Natural killer cell (primary cell): ENCODE measurements around the gene PDE2A. TPM values are rescaled to one million over a fixed set of nuclear protein-coding genes. Genes with fewer than 3 reads are reported as not detected.

ENCODE experiments used
- ATAC-seq, 3 donors: fragments of 150-1000 bp in 2 of 3; fragments of 200-7000 bp in 1 of 3; cut with Tn5 transposase; 1 replicate in 1 of 3; 2 replicates in 2 of 3; pipeline ENCODE4 v1.10.0; 2021; ENCODE audit warnings: mild to moderate bottlenecking in 2 of 3, moderate library complexity in 2 of 3
- DNase-seq, 2 donors: peaks; one replicate each; pipeline versions ENCODE4 v3.0.0 to v3.0.0-alpha.2; 2013 to 2021; ENCODE audit warnings: mixed read lengths in 1 of 2
- H3K27ac ChIP-seq: one replicate; pipeline ENCODE4 v1.5.1; 2013; ENCODE audit warnings: mild to moderate bottlenecking, low read length
- H3K27me3 ChIP-seq: one replicate; pipeline ENCODE4 v1.6.1; 2013; ENCODE audit warnings: low read length; ENCODE audit not compliant: control insufficient read depth, insufficient read depth
- H3K36me3 ChIP-seq: one replicate; pipeline ENCODE4 v1.6.1; 2013; ENCODE audit warnings: low read length; ENCODE audit not compliant: control insufficient read depth, insufficient read depth
- H3K4me1 ChIP-seq: one replicate; pipeline ENCODE4 v1.6.1; 2013; ENCODE audit warnings: low read length; ENCODE audit not compliant: control insufficient read depth, insufficient read depth
- H3K4me3 ChIP-seq: one replicate; pipeline ENCODE4 v1.5.1; 2013; ENCODE audit warnings: low read length
- H3K9me3 ChIP-seq: one replicate; pipeline ENCODE4 v1.6.1; 2013; ENCODE audit warnings: low read length; ENCODE audit not compliant: control insufficient read depth, insufficient read depth
- H3K27ac Mint-ChIP-seq, 2 donors: one replicate each; pipeline ENCODE4 v1.8.0; 2022; ENCODE audit warnings: mild to moderate bottlenecking in 2 of 2, mixed read lengths in 2 of 2, moderate library complexity in 1 of 2
- H3K27me3 Mint-ChIP-seq, 2 donors: one replicate each; pipeline ENCODE4 v1.8.0; 2022; ENCODE audit warnings: low read depth in 2 of 2, mixed read lengths in 2 of 2
- H3K36me3 Mint-ChIP-seq: one replicate; pipeline ENCODE4 v1.8.0; 2022; ENCODE audit warnings: mixed read lengths
- H3K4me1 Mint-ChIP-seq, 2 donors: one replicate each; pipeline ENCODE4 v1.8.0; 2022; ENCODE audit warnings: mixed read lengths in 2 of 2
- H3K4me3 Mint-ChIP-seq: one replicate; pipeline ENCODE4 v1.8.0; 2022; ENCODE audit warnings: mild to moderate bottlenecking, moderate library complexity, mixed read lengths
- H3K9me3 Mint-ChIP-seq, 2 donors: one replicate each; pipeline ENCODE4 v1.8.0; 2022; ENCODE audit warnings: mixed read lengths in 2 of 2
- CTCF ChIP-seq: fragments of 200-600 bp; IDR thresholded peaks from one replicate; pipeline ENCODE4 v1.8.0; 2022; ENCODE audit warnings: antibody characterized with exemption
- WGBS: methylation state at CpG from one replicate; pipeline ENCODE4 v1.1.7; 2013; ENCODE audit warnings: missing lambda C conversion rate; ENCODE audit not compliant: insufficient coverage; 5-methylcytosine and 5-hydroxymethylcytosine counted together
- intact Hi-C: fragments of 100-400 bp; cut with micrococcal nuclease; formaldehyde crosslinking; loops from one replicate; pipeline ENCODE4 v1.14.2; 2022
- total RNA-seq, 4 donors: library from RNA; stranded (reverse); fragments of 120-200 nt in 1 of 4; gene quantifications; one replicate each; pipeline versions ENCODE4 v1.2.3 to v1.2.4, GENCODE V29; 2013 to 2022

PDE2A gene
- total RNA-seq, 3 donors from 2014 or later (not counting 1 experiment from before 2014, with no cell fraction given): 8.7 to 11.9 (median 9.0) TPM

- no peak overlapping the region for H3K4me3 ChIP-seq
- H3K27ac ChIP-seq: no peak overlapping the region
- peaks cover 96% of the 10 kb centered on the region for H3K36me3 ChIP-seq
- 97% methylated on average over 10 of the region's 10 CpGs for WGBS
- TF ChIP-seq CTCF: no peak
- H3K4me1 ChIP-seq: no peaks in the 10 kb centered on the region
- DNase-seq: no peak
- H3K4me1 Mint-ChIP-seq: peaks cover 5 to 23% of the 10 kb centered on the region in 2 donors
- H3K27me3 ChIP-seq: no peaks in the 10 kb centered on the region
- H3K27me3 Mint-ChIP-seq: no peaks in the 10 kb centered on the region
- peak overlapping the region in 1 of 2 donors; percentile 61 for H3K27ac Mint-ChIP-seq
- H3K4me3 Mint-ChIP-seq: no peak overlapping the region
- no peak for ATAC-seq
- H3K9me3 Mint-ChIP-seq: no peaks in the 10 kb centered on the region
- H3K36me3 Mint-ChIP-seq: no peaks in the 10 kb centered on the region
- intact Hi-C loops: no loop called here
- H3K9me3 ChIP-seq: no peaks in the 10 kb centered on the region
These were observed 27.2 kb upstream of the PDE2A start for GRCh38 chr11:72701466-72701865.

GRCh38 chr11:72700146-72700545, 25.9 kb upstream of the PDE2A start:
- no peaks in the 10 kb centered on the region for H3K27me3 Mint-ChIP-seq
- H3K36me3 Mint-ChIP-seq: no peaks in the 10 kb centered on the region
- no peak for TF ChIP-seq CTCF
- Histone ChIP-seq H3K4me1 (no peaks in the 10 kb centered on the region), H3K9me3 (no peaks in the 10 kb centered on the region), H3K27me3 (no peaks in the 10 kb centered on the region), H3K36me3 (peaks cover 96% of the 10 kb centered on the region), H3K27ac (no peak overlapping the region), H3K4me3 (no peak overlapping the region)
- 96% methylated on average over 3 of the region's 3 CpGs for WGBS
- H3K4me1 Mint-ChIP-seq: peaks cover 0 to 23% of the 10 kb centered on the region in 2 donors
- peak overlapping the region; percentile 13 to 61 for H3K27ac Mint-ChIP-seq
- no peaks in the 10 kb centered on the region for H3K9me3 Mint-ChIP-seq
- intact Hi-C loops: no loop called here
- no peak for ATAC-seq
- no peak overlapping the region for H3K4me3 Mint-ChIP-seq
- DNase-seq: no peak

- Histone ChIP-seq H3K36me3 (peaks cover 97% of the 10 kb centered on the region), H3K4me1 (no peaks in the 10 kb centered on the region), H3K9me3 (no peaks in the 10 kb centered on the region), H3K4me3 (no peak overlapping the region), H3K27me3 (no peaks in the 10 kb centered on the region), H3K27ac (no peak overlapping the region)
- intact Hi-C loops: no loop called here
- H3K9me3 Mint-ChIP-seq: no peaks in the 10 kb centered on the region
- H3K4me1 Mint-ChIP-seq: peaks cover 8 to 33% of the 10 kb centered on the region in 2 donors
- 96% methylated on average over 16 of the region's 16 CpGs for WGBS
- DNase-seq: no peak
- peak overlapping the region; percentile 50 to 61 for H3K27ac Mint-ChIP-seq
- H3K4me3 Mint-ChIP-seq: no peak overlapping the region
- no peak for ATAC-seq
- H3K27me3 Mint-ChIP-seq: no peaks in the 10 kb centered on the region
- H3K36me3 Mint-ChIP-seq: no peaks in the 10 kb centered on the region
- TF ChIP-seq CTCF: no peak
These were observed 23.6 kb upstream of the PDE2A start for GRCh38 chr11:72697814-72698213.
